Right renal cortex interstitium (tissue), 3 donors: ENCODE data around the gene ASB18. TPM values are rescaled to one million over a fixed set of nuclear protein-coding genes. Genes with fewer than 3 reads are reported as not detected.

ENCODE experiments used
- polyA plus RNA-seq, 3 donors: library from polyadenylated mRNA; unstranded; fragments of 120-200 nt; gene quantifications; one replicate each; pipeline ENCODE4 v1.2.1, GENCODE V29; 2013; ENCODE audit not compliant: insufficient read length in 3 of 3

The ASB18 gene
- polyA plus RNA-seq, 3 donors: 0.03 to 0.06 TPM; not detected in 1

Other genes starting within 250 kb of the ASB18 start
- gene GBX2, start 96.0 kb downstream of the ASB18 start, polyA plus RNA-seq: under 1 TPM; 0.39 to 0.51 (median 0.41) TPM